ENCODE data around the gene HHIPL1. TPM values are rescaled to one million over a fixed set of nuclear protein-coding genes. Genes with fewer than 3 reads are reported as not detected.

The HHIPL1 gene
- total RNA-seq, 1 experiment from 2014 or later = not detected

DNA sequence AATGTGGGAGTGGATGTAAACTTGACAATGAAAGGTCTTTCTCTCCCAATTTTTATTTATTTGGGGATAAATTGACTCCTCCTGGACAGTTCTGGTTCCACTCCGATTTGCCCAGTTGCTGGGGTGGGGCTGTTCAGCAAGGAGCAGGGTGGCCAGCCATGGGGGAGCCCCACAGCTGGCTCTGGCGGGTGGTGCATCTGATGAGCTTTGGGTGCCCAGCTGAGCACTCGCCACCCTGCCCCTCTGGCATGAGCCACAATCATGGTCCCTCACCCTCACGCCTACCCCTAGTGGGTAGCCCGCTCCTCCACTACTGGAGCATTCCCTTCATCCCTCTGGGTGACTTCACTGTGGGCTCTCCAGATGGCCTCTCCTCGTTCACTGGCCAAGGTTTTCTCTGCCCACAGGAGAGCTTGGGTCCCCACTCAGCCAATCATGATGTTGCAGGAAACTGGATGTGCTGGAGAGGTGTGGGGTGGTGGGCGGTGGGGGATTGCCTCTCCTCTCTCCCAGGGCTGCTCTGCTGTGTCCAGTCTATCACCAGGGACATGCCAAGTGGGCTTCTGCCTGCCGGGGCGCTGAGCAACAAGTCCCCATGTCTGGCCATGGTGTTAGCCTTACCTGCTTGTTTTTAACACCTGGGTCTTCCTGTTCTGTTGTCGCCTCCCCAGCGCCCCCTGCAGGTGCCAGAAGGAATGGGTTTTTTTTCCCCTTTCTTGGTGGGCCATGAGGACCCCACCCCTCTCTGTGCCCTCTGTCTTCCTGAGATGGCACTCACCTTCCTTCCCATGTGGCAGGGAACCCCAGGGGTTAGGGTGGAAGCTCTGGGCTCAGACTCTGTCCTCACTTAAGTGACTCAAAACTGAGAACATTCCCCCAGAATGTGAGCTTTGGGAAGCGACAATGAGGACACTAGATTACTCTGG, 42.6 kb downstream of the HHIPL1 start:
- DNase-seq (ENCODE audit: low spot score) = peak; percentile 17

DNA sequence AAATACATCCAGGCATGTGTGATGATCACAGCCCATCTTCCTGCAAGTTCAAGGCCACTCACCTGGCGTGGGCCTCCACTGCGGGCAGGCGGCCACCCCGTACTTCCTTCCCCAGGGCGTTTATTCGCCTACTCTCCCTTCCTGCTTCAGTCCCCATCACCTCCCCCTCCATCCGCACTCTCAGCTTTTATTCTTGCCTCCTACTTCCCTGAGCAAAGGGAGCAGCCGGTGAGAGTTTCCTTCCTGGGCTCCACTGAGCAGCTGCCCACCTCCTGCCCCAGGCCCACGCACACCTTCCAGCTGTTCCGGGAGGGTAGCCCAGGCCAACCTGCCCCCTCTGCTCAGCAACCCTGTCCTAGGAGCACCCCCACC, 43.3 kb downstream of the HHIPL1 start:
- DNase-seq (ENCODE audit: low spot score) = no peak

DNA sequence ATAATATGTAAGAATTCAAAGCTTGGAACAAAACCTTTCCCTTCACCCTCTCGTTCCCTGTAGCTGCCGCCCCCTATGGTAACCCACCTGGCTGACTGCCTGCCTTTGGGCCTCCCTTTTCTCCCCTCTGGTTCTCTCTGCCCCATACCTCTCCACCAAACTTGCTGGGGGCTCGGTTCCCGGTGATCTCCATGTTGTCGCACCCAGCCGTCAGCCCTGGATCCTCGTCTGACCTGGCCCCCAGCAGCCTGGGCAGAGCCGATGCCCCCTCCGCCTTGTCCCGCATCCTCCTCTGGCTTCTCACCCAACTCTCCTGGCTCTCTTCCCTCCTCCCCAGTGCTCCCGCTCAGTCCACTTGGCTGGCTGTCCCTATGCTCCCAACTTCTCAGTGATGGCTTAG, 43.7 kb downstream of the HHIPL1 start:
- no peak for DNase-seq (ENCODE audit: low spot score)

DNA sequence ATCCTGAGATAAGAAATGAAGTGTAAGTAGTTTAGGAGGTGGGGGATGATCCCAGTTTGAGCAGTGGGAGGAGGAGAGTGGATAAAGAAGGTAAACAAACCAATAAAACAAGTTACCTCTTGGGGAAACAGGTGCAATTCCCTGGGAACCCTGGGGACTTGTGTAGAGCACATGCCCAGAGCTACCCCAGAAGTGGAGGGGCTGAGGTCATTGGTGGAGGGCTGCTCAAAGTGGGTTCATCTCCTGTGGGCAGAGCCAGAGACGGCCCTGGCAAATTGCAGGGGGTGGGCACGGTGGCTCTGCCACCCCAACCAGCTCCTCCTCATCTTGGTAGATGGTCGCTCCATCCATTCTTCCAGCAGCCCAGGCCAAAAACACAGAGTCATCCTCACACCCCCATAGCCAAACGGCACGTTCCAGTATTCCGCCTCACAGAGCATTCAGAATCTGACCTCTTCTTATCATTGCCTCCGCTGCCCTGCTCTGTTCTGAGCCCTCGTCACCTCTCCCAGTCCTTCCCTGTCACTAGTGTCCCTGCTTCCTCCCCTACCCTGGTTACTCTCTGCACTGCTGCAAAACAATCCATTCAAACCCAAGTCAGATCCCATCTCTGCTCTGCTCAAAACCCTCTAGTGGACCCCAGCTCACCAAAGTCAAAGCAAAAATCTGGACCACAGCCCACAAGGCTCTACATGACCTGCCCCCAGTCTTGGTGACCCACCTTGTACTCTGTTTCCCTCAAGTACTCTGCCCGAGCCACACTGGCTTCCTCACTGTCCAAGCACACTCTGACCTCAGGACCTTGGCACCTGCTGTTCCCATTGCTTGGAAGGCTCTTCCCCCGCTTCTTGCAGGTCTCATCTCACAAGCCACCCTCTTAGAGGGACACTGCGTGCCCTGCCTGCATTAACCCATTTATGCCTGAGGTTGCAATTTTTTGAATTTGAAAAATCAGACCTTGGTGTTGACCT, 44.6 kb downstream of the HHIPL1 start:
- DNase-seq (ENCODE audit: low spot score) = no peak

DNA sequence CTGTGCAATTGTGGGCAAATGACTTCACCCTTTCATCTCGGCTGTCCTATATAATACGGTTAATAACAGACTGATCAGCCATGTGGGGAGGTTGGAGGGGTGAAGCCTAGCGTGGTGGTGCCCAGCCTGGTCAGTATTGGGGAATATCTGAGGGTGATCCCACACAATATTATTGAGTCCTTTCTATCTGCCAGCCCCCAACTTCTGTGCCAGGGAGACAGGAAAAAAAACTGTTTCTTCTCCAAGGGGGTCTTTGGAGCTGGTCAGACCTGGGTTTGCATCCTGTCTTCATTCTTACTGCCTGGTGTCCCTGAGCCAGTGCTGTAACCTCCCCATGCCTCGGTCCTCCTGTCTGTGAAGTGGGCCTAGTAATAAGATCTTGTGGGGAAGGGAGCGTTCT, 45.7 kb downstream of the HHIPL1 start:
- no peak for DNase-seq (ENCODE audit: low spot score)

DNA sequence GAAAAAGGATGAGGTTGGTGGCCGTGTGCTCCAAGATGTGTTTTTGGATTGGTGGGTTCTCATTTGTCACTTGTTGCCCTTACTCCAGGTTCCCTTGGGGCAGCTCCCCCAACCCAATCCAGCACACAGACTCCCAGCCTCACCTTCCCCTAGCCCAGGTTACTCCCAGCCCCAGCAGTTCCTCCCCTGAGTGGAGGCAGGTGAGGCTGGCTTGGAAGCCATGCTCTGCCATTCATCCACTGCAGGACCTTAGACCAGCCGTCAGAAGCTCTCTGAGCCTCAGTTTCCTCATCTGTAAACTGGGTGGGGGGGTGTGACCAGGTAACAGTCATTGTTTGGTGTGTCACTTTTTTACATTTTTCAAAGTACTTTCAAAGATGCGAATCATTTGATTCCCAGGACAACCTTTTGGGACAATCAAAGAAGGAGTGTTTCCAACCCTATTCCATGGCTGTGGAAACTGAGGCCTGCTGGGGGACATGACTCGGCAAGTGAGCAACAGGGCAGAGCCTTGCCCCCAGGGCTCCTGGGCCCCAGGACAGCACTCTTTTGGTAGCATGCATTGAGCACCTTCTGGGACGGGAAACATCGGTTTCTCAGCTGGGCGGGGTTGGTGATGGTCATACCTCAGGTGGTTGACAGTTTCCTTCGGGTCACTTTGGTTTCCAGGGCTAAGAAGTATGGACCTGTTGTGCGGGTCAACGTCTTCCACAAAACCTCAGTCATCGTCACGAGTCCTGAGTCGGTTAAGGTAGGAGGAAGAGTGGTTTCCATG, 46.4 kb downstream of the HHIPL1 start:
- no peak for DNase-seq (ENCODE audit: low spot score)

DNA sequence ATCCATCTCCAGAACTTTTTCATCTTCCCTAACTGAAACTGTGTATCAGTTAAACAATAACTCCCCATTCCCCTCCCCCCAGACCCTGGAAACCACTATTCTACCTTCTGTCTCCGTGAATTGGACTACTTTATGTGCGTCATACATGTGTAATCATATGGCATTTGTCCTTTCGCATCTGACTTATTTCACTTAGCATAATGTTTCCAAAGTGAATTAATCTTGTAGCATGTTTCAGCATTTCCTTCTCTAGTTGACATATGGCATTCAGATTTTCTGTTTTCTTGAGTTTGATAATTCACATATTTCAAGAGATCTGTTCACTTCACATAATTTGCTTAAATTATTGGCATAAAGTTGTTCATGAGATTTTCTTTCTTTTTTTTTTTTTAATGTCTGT, 49.0 kb downstream of the HHIPL1 start:
- DNase-seq (ENCODE audit: low spot score) = no peak

DNA sequence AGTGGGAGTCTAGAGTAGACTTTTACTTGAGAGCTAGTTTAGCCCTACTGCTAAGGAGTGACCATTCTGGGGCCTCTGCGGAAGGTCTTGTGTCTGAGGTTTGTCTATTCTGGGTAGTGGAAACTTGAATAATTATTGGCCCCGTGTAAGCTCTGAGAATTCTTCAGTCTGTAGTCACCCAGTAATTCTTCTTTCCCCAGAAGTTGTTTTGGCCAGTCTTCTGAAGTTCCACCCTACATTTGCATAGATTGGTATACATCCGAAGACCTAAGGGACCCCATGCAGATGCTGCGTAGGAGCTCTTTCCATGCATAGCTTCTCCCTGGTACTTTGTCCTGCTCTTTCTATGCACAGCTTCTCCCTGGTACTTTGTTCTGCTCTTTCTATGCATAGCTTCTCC, 52.0 kb downstream of the HHIPL1 start:
- no peak for DNase-seq (ENCODE audit: low spot score)

DNA sequence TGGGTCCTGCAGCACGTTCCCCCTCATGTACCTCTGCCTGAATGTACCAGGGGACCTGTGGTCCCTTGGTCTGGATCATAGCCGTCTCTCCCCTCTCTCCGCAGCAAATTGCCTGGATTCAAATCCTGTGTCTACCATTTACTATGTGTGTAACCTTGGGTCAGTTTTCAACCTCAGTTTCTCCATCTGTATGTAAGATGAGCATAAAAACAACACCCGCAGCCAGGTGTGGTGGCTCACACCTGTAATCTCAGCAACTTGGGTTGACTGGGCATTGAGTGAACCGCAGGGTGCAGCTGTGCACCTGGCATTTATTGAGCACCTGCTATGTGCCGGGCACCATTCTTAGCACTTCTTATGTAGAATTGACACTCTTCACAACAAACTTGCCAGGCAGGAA, 53.3 kb downstream of the HHIPL1 start:
- no peak for DNase-seq (ENCODE audit: low spot score)

DNA sequence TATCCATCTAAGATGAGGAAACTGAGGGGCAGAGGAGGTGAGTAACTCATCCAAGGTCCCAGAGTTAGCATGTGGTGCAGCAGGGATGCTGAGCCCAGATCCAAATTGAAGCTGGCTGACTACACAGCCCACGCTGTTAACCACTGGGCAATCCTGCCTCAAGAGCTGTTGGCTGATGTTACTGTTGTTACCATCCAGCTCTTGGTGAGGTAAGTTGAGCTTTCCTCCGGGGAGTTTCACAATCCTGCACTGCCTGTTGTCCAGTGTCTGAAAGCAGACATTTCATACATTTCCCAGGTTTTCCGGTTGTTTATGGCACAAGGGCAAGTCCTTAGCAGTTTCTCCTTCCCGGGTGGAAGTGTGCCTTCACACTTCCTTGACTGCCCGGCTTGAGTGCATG, 53.7 kb downstream of the HHIPL1 start:
- DNase-seq (ENCODE audit: low spot score) = no peak

DNA sequence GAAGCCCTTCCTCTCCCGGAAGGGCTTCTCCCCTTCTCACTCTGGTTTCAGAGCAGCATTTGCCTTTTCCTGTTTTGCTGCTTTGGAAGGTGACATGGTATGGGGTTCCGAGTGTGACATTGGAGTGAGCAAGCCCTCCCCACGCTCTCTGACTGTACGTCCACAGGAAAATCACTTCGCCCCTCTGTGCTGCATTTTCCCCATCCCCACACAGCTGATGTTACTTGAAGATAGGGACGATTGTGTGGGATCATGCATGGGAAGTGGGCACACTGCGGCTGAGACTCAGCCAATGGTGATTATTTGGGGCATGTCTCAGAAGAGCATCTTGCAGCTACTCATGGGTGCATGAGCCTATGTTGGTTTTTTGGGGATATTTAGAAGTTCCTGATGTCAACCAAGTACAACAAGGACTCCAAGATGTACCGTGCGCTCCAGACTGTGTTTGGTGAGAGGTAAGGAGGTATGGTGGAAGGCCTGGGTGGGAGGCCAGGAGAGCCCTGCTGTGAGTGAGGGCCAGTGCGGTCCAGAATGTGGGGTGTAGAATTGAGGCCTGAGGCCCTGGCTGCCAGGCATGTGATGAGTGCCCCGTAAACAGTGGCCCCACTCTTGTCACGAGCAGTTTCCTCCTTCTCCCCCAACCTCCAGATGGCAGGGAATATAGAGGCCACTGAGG, 54.3 kb downstream of the HHIPL1 start:
- no peak for DNase-seq (ENCODE audit: low spot score)

DNA sequence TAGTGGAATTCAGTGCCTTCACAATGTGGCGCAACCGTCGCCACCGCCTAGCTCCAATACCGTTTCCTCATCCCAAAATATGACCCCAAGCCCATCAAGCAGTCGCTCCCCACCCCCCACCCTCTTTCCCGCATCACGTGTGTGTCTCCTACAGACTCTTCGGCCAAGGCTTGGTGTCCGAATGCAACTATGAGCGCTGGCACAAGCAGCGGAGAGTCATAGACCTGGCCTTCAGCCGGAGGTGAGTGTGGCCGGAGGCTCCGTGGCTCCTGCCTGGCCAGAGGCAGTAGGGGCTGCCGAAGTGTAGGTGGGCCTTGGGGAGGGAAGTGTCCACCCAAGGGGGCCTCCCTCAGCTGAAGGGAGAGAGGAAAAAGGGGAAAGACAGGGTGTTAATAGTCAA, 54.9 kb downstream of the HHIPL1 start:
- no peak for DNase-seq (ENCODE audit: low spot score)

DNA sequence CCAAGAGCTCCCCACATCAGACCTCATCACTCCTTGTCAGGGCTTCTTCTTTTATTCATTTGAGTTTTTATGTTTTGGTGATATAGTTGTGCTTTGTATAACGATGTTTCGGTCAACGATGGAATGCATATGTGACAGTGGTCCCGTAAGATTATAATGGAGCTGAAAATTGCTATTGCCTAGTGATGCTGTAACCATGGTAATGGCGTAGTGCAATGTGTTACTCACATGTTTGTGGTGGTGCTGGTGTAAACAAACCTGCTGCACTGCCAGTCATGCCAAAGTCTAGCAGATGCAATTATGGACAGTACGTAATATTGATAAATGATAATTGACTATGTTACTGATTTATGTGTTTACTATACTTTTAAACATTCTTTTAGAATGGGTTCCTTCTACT, 55.5 kb downstream of the HHIPL1 start:
- DNase-seq (ENCODE audit: low spot score) = no peak

DNA sequence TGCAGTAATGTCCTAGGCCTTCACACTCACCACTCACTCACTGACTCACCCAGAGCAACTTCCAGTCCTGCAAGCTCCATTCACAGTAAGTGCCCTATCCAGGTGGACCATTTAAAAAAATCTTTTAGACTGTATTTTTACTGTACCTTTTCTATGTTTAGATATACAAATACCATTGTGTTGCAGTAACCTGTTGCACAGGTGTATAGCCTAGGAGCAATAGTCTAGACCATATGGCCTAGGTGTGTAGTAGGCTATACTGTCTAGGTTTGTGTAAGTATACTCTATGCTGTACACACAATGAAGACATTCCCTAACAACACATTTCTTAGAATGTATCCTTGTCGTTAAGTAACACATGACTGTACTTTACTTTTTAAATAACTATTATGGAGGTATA, 56.3 kb downstream of the HHIPL1 start:
- no peak for DNase-seq (ENCODE audit: low spot score)

DNA sequence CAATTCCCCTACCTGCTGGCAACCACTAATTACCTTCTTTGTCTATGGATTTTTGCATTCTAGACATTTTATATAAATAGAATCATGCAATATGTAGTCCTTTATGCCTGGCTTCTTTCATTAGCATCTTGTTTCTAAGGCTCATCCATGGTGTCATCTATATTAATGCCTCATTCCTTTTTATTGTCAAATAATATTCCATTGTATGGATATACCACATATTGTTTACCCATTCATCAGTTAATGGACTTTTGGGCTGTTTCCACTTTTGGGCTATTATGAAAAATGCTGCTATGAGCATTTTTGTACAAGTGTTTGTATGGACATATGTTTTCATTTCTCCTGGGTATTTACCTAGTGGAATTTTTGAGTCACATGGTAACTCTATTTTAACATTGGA, 57.2 kb downstream of the HHIPL1 start:
- DNase-seq (ENCODE audit: low spot score) = no peak

DNA sequence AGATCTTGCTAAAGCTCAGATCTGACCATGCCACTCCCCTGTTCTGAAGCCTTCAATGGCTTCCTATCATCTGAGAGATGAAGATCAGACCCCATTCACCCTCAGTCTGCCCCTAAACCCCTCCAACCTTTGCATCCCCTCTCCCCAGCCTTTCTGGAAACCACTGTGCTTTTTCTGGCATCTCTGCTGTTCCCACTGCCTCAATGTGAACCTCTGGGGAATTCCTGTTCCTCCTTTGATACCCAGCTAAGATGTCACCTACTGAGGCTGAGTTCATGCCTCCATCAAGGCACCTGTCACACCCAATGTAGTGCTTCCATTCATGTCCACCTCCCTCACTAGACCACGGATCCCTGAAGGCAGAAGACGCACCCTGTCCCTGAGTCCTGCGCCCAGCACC, 58.5 kb downstream of the HHIPL1 start:
- no peak for DNase-seq (ENCODE audit: low spot score)

DNA sequence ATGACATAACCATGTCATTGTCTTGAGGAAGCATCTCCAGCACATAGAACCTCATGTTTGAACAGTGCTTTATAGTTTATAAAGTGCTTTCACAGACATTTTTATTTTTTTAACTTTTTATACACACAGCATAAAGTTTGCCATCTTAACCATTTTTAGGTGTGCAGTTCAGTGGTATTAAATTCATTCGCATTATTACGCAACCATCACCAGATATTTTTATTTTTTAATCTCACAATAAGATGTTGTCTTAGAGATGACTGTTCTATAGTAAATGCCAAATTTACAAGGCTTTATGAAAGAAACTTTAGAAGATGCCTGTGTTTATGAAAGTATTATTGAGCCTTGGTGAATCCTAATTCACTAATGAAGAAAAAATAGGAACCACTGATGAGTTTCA, 59.1 kb downstream of the HHIPL1 start:
- DNase-seq (ENCODE audit: low spot score) = no peak

DNA sequence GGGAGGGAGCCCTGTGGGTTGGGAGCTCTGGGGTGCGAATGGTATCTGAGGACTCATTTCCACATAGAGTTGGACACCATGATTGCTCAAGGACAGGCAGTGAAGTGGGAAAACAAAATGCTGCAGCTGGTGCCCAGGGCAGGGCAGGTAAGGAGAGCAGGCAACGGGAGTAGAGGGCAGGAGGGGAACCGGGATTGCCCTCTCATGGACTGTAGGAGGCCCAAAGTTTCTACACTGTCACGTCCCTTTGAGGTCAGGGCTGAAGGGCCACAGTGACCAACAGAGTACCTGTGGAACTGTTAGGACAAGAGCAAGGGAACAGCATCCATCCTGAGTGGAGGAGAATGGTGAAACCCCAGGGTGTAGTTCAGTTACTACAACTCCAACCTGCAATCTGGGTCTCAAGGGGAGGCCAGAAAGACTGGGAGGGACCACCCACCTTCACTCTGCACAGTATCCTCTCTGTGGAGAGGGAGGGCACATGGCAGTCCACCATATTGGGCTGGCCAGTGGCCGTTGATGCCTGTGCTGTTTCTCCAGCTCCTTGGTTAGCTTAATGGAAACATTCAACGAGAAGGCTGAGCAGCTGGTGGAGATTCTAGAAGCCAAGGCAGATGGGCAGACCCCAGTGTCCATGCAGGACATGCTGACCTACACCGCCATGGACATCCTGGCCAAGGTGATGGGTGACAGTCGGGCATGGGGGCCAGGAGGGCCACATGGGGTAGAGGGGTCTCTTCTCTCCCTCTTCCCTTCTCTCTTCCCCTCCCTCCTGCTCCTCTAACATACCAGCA, 61.4 kb downstream of the HHIPL1 start:
- DNase-seq (ENCODE audit: low spot score) = no peak

DNA sequence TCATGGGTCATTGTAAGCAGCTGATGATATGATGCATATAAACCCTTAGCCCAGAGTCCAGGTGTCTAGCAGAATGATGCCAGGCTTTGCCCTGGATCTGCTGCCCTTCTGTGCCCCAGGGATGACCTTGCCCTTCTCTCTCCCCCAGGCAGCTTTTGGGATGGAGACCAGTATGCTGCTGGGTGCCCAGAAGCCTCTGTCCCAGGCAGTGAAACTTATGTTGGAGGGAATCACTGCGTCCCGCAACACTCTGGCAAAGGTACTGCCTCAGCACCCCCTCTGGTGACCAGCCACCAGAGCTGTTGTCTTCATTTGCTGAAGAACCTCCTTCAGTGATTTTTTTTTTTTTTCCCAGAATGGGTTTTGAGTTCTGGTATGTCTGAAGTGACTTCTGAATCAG, 62.5 kb downstream of the HHIPL1 start:
- no peak for DNase-seq (ENCODE audit: low spot score)

DNA sequence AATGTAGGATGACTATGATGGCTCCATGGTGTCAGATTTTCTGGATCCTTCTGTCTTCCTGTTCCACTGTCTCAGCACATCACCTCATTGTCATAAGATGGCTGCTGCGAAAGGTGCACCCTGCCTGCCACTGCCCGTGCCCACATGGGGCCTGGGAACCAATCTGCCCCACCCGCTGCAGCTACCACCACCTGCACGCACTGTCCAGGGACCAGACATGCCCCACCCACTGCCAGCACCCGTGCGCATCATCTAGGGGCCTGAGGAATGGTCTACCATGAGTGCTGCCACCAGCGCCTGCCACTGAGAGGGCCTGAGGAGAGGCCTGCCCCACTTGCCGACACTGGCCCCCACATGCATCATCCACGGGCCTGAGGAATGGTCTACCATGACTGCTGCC, 63.0 kb downstream of the HHIPL1 start:
- no peak for DNase-seq (ENCODE audit: low spot score)

All from HT-29 (cell line).